AG09309 (cell line): ENCODE data around the gene STPG1.
"Not testable (repeated sequence)": the region's sequence is repeated elsewhere in the genome, so short reads cannot be mapped to it uniquely, and the experiment has no call there.

Experiments
- DNase-seq: peaks from one replicate; pipeline ENCODE4 v3.0.0-alpha.2; 2010; ENCODE audit warnings: low read depth
- H3K4me3 ChIP-seq: 2 replicates; pipeline ENCODE4 v1.5.1; 2011; ENCODE audit warnings: mild to moderate bottlenecking, low read depth, low read length, moderate library complexity; ENCODE audit not compliant: control insufficient read depth
- TF ChIP-seq, protein P1 (sequence below): IDR thresholded peaks from 2 replicates; pipeline ENCODE4 v1.5.1; 2011; ENCODE audit warnings: mild to moderate bottlenecking, low read depth, low read length, inconsistent platforms; ENCODE audit not compliant: insufficient read depth, control insufficient read depth; ENCODE audit errors: missing control alignments

Gene STPG1

DNA sequence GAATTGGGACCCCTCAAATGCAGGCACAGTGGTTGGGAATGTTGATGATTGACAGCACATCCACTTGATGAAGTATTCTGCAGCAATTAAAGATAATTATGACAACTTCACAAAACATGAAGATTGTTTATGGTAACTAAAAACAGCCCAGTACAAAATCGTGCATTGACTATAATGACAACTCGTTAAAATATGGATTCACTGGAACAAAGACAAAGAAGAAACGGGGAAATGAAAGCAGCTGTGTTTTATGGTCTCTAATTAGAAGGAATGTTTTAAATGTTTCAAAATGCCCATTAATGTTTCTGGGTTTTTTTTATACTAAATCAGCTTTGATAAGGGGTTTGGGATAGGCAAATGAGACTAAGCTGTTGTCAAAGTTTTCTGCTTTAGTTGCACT is 38.2 kb upstream of the STPG1 start:
- DNase-seq, result no peak
- TF ChIP-seq, protein P1, sequence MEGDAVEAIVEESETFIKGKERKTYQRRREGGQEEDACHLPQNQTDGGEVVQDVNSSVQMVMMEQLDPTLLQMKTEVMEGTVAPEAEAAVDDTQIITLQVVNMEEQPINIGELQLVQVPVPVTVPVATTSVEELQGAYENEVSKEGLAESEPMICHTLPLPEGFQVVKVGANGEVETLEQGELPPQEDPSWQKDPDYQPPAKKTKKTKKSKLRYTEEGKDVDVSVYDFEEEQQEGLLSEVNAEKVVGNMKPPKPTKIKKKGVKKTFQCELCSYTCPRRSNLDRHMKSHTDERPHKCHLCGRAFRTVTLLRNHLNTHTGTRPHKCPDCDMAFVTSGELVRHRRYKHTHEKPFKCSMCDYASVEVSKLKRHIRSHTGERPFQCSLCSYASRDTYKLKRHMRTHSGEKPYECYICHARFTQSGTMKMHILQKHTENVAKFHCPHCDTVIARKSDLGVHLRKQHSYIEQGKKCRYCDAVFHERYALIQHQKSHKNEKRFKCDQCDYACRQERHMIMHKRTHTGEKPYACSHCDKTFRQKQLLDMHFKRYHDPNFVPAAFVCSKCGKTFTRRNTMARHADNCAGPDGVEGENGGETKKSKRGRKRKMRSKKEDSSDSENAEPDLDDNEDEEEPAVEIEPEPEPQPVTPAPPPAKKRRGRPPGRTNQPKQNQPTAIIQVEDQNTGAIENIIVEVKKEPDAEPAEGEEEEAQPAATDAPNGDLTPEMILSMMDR, result no peak
- no peak overlapping the region for H3K4me3 ChIP-seq

DNA sequence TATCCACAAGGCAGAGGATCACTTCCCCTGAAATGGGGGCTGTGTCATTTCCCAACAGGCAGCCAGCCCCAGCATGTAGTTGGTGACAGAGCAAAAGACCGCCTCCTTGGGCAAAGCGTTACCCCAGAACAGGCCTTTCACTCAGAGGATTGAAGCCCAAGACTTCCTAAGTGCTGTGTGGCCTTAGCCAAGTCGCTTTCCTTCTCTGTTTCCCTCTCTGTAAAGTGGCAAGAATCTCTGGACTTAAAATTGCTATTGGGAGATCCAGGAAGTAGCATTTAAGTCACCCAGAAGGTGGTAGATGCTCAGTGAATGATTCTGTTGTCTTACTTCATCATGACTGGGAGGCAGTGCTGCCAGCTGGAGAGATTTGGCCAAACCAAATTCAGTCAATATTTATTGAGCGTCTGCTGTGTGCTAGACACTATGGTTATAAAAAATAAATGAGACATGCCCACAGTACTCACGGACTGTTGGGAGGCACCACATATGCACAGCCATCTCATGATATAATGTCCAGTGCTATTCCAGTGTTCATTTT is 37.3 kb upstream of the STPG1 start:
- H3K4me3 ChIP-seq, result no peak overlapping the region
- no peak for DNase-seq
- TF ChIP-seq, protein P1, result no peak

DNA sequence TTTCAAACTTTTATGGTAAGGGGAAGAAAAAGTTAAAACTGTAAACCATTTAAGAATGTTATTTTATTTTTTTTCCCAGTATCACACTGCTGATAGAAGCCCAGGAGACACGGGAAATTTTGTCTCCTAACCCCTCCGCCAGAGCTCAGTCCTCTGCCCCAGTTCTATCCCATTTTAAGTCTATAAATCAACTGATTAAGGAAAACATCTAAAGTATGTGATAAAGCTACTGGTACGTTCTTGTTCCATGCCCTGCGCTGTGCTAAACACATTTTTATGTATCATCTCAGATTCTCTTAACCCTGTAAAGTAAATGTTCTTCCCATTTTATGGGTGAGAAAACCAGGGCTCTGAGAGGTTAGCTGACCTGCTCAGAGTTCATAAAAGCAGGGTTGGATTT is 36.7 kb upstream of the STPG1 start:
- DNase-seq, result no peak
- TF ChIP-seq, protein P1, result no peak
- H3K4me3 ChIP-seq, result no peak overlapping the region

DNA sequence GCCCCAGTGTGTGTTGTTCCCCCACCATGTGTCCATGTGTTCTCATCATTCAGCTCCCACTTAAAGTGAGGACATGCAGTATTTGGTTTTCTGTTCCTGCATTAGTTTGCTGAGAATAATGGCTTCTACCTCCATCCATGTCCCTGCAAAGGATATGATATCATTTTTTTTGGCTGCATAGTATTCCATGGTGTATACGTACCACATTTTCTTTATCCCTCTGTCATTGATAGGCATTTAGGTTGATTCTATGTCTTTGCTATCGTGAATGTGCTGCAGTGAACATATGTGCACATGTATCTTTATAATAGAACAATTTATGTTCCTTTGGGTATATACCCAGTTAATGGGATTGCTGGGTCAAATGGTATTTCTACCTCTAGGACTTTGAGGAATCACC is 32.9 kb upstream of the STPG1 start:
- not testable (repeated sequence) for H3K4me3 ChIP-seq, DNase-seq

DNA sequence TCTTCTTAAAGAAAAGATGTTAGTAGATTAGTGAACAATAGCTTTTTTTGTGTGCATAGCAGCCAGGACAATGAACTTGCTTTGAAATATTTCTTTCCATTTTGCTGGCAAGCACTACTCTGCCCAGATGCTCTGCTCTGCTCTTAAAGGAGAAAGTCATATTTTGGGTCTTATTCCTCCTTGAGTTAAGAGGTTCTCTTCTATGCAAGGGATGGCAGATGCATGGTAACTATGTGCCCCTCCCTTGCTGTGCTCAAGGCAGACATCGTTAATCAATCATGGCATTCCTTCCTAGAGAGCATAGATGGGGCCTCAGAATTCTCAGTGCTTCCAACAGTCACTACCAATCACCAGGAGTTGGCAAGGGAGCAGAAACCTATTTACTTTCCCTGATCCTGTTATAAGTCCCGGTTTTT is 29.7 kb upstream of the STPG1 start:
- no peak for DNase-seq
- TF ChIP-seq, protein P1, result no peak
- H3K4me3 ChIP-seq, result no peak overlapping the region

DNA sequence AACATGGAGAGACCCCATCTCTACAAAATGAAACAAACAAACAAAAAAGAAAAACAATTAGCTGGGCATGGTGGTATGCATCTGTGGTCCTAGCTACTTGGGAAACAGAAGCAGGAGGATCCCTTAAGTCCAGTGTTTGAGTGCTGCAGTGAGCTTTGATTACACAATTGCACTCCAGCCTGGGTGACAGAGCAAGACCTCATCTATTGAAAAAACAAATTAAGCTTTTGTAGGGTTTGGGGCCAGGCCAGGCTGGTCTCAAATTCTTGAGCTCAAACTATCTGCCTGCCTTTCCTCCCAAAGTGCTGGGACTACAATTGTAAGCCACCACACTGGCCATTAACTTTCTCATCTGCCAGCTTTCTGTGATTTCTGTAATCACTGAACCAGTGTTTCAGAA is 29.2 kb upstream of the STPG1 start:
- no peak overlapping the region for H3K4me3 ChIP-seq
- TF ChIP-seq, protein P1, result no peak
- DNase-seq, result no peak

DNA sequence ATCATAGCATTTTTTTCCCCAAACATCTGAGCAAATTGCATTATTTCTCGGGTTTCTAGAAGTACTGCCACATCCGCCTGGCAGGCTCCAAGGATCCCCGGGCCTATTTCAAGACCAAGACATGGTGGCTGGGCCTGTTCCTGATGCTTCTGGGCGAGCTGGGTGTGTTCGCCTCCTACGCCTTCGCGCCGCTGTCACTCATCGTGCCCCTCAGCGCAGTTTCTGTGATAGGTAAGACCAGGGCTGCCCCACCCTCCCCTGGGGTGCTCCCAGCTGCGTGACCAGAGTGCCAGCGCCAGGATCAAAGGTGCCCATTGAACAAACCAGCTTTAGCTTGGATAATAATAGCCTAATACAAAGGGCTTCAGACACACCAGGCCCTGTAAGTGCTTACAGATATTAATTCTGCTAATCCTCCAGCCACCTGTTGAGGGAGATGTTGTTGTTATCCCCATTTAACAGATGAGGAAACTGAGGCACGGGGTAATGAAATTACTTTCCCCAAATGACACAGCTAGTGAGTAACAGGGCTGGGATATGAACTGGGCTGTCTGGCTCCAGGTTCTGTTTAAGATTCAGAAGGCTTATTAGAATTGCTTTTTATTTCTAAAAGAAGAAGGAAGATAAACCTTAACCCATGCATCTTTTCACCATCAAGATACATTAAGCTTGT is 28.6 kb upstream of the STPG1 start:
- no peak for DNase-seq
- TF ChIP-seq, protein P1, result no peak
- H3K4me3 ChIP-seq, result no peak overlapping the region
